ENCODE measurements around the gene HOTAIR. TPM values are rescaled to one million over a fixed set of nuclear protein-coding genes. Genes with fewer than 3 reads are reported as not detected.
A peak's percentile ranks its signal among the peaks of the same experiment; 100 is the strongest.

The HOTAIR gene
- total RNA-seq, 1 donor from 2014 or later = not detected

DNA sequence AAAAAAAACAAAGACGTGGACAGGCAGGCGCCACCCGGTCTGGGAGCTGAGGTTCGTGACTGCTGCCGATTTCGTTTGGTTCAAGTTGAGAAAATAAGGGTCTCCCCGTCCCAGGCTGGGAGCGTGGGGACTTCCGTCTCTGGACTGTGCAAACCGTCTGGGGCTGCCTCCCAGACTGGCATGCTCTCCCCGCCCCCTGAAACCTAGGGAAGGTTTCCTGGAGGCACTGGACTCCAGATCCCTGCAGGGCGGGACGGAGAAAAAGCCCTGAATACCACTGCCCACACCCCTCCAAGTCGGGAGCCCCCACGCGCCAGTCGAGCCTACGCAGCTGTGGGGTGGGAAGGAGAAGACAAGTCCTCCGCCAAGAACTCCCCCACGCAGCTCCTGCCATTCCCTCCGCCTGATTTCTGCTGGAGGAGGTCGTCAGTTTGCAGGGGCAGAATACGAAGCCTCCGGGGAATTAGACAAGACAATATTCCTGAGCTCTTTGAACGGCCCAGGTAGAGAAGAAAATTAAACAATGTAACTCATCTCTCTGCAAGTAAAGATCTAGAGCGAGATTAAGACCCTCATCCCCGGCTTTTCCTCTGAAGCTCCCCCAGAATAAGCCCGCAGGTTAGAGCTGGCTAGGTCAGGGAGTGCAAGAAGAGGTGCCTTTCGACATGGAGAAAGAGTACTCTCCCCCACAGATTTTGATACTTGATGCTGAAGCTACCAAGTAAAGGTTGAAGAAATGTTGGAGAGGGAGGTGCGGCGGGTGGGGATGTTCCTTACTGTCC, 46.5 kb downstream of the HOTAIR start:
- no peaks in the 10 kb centered on the region for H3K79me2 ChIP-seq (ENCODE audit: low read depth)
- TF ChIP-seq EZH2phosphoT487 (IDR thresholded peaks at IDR 0.05) = peak; percentile 83
- TF ChIP-seq EZH2 (IDR thresholded peaks at IDR 0.05) = peak; percentile 84
- TF ChIP-seq, protein P1, sequence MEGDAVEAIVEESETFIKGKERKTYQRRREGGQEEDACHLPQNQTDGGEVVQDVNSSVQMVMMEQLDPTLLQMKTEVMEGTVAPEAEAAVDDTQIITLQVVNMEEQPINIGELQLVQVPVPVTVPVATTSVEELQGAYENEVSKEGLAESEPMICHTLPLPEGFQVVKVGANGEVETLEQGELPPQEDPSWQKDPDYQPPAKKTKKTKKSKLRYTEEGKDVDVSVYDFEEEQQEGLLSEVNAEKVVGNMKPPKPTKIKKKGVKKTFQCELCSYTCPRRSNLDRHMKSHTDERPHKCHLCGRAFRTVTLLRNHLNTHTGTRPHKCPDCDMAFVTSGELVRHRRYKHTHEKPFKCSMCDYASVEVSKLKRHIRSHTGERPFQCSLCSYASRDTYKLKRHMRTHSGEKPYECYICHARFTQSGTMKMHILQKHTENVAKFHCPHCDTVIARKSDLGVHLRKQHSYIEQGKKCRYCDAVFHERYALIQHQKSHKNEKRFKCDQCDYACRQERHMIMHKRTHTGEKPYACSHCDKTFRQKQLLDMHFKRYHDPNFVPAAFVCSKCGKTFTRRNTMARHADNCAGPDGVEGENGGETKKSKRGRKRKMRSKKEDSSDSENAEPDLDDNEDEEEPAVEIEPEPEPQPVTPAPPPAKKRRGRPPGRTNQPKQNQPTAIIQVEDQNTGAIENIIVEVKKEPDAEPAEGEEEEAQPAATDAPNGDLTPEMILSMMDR (IDR thresholded peaks at IDR 0.05) = no peak
- H3K4me3 Mint-ChIP-seq = no peak overlapping the region
- no peaks in the 10 kb centered on the region for H3K9me3 ChIP-seq (ENCODE audit: low read depth)
- peaks cover 7% of the 10 kb centered on the region for H3K9me3 Mint-ChIP-seq
- H3K4me3 ChIP-seq = no peak overlapping the region
- no peak overlapping the region for H2AFZ ChIP-seq (replicated peaks)
- H3K27me3 ChIP-seq = peaks cover 100% of the 10 kb centered on the region
- H3K9ac ChIP-seq = no peak overlapping the region
- H3K27ac ChIP-seq = no peak overlapping the region
- H3K36me3 Mint-ChIP-seq = no peaks in the 10 kb centered on the region
- no peaks in the 10 kb centered on the region for H3F3A ChIP-seq (ENCODE audit: low read depth)
- H3K27ac Mint-ChIP-seq = no peak overlapping the region
- DNase-seq (ENCODE audit: low spot score) = no peak
- no peaks in the 10 kb centered on the region for H3K36me3 ChIP-seq
- H3K4me1 ChIP-seq = no peaks in the 10 kb centered on the region
- H3K27me3 Mint-ChIP-seq (ENCODE audit: insufficient read depth, low read depth) = peaks cover 92% of the 10 kb centered on the region
- H3K4me2 ChIP-seq = no peak overlapping the region
- peaks cover 9% of the 10 kb centered on the region for H4K20me1 ChIP-seq (ENCODE audit: low read depth)
- no peaks in the 10 kb centered on the region for H3K4me1 Mint-ChIP-seq

DNA sequence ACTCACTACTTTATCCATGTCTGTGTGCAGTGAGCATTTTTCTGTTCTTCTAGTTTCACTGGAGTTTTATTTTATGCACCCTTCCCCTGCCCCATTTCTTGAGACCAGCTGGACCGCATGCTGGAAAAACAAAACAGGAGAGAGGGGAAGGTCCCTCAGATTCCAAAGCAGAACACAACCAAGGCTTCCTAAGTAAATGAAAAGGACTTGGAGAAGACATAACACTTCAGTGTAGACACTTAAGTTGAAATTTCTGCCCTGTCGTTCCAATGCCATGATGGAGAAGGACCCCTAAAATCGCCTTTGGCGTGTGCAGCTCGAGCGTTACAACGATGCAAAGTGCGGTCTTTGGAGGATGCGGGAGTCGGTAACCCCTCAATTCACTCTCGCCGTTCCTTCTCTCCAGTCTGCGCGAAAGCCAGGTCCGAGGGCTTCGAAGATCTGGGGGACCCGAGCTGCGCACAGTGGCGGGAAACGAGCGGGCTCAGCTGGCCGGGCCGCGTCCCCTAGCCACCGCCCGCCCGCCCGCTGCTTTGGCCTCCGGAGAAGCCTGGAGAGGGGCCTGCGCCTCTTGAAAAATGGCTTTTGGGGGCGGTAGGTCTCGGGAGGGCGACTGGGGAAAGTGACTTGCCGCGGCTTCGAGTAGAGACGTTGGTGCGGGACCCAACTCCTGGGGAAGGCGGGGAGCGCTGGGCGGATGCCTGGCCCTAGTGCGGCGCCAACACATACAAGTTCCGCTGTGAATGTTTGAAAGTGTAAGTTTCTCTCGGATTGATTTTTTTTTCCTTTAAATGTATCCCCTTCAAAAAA, 47.3 kb downstream of the HOTAIR start:
- Mint-ChIP-seq H3K36me3 (no peaks in the 10 kb centered on the region), H3K27me3 (ENCODE audit: insufficient read depth, low read depth) (peaks cover 91% of the 10 kb centered on the region), H3K4me3 (no peak overlapping the region), H3K9me3 (peaks cover 7% of the 10 kb centered on the region), H3K27ac (no peak overlapping the region), H3K4me1 (no peaks in the 10 kb centered on the region)
- peak; percentile 99 for TF ChIP-seq EZH2 (IDR thresholded peaks at IDR 0.05)
- TF ChIP-seq, protein P1 (IDR thresholded peaks at IDR 0.05) = no peak
- TF ChIP-seq EZH2phosphoT487 (IDR thresholded peaks at IDR 0.05) = peak; percentile 98
- peaks cover 100% of the 10 kb centered on the region for H3K27me3 ChIP-seq
- no peak overlapping the region for H2AFZ ChIP-seq (replicated peaks)
- H3K27ac ChIP-seq = no peak overlapping the region
- H3K9ac ChIP-seq = no peak overlapping the region
- H3K79me2 ChIP-seq (ENCODE audit: low read depth) = no peaks in the 10 kb centered on the region
- no peak overlapping the region for H3K4me3 ChIP-seq
- DNase-seq (ENCODE audit: low spot score) = no peak
- no peaks in the 10 kb centered on the region for H3K9me3 ChIP-seq (ENCODE audit: low read depth)
- H3K36me3 ChIP-seq = no peaks in the 10 kb centered on the region
- no peaks in the 10 kb centered on the region for H3F3A ChIP-seq (ENCODE audit: low read depth)
- peaks cover 9% of the 10 kb centered on the region for H4K20me1 ChIP-seq (ENCODE audit: low read depth)
- no peaks in the 10 kb centered on the region for H3K4me1 ChIP-seq
- no peak overlapping the region for H3K4me2 ChIP-seq

DNA sequence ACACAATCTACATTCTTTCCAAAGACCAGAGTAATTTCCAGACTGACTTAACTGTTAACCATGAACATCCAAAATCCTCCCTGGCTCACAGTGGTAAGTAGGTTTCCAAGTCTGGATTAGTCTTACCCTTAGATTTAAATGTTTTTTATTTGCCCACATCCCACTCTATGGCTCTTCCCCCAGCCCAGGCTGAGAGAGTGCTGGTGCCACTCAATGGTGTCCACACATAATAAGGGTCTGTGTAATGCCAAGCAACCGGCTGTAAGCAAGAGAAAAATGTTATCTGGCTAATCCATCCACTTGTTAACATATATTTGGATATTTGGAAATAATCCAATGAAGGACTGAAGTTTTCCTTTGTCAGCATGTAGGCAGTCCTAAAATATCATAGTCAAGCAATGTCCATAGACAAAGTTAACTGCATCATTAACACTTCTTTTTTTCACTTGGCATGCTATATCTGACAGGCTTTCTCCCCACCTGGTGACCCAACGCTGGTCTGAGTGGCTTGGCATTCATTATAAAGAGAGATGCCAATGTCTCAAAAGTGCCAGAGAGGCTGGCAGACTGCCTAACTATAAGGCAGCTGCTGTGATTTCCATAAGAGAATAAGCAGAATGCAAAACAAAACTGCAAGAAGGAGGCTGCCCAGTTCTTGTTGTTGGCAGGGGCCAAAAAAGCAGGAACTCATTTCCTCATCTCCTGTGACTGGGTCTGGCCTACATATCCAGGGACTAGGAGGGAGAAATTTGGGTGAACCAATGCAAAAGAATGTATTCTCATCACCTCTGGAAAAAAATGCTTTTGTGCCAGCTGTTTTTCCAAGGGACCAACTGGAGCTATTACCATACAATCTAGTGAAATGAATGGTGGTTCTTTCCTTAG, 50.0 kb downstream of the HOTAIR start:
- no peak overlapping the region for H3K27ac Mint-ChIP-seq
- H3K79me2 ChIP-seq (ENCODE audit: low read depth) = no peaks in the 10 kb centered on the region
- no peaks in the 10 kb centered on the region for H3K4me1 Mint-ChIP-seq
- peaks cover 7% of the 10 kb centered on the region for H3K9me3 Mint-ChIP-seq
- H3K27ac ChIP-seq = no peak overlapping the region
- peaks cover 100% of the 10 kb centered on the region for H3K27me3 ChIP-seq
- no peaks in the 10 kb centered on the region for H3F3A ChIP-seq (ENCODE audit: low read depth)
- H3K4me3 ChIP-seq = no peak overlapping the region
- H4K20me1 ChIP-seq (ENCODE audit: low read depth) = peaks cover 9% of the 10 kb centered on the region
- TF ChIP-seq EZH2 (IDR thresholded peaks at IDR 0.05) = no peak
- no peak for TF ChIP-seq EZH2phosphoT487 (IDR thresholded peaks at IDR 0.05)
- TF ChIP-seq, protein P1 (IDR thresholded peaks at IDR 0.05) = no peak
- no peak overlapping the region for H3K9ac ChIP-seq
- DNase-seq (ENCODE audit: low spot score) = no peak
- H2AFZ ChIP-seq (replicated peaks) = no peak overlapping the region
- no peaks in the 10 kb centered on the region for H3K4me1 ChIP-seq
- H3K36me3 ChIP-seq = no peaks in the 10 kb centered on the region
- H3K9me3 ChIP-seq (ENCODE audit: low read depth) = no peaks in the 10 kb centered on the region
- peaks cover 77% of the 10 kb centered on the region for H3K27me3 Mint-ChIP-seq (ENCODE audit: insufficient read depth, low read depth)
- H3K36me3 Mint-ChIP-seq = no peaks in the 10 kb centered on the region
- H3K4me2 ChIP-seq = no peak overlapping the region
- no peak overlapping the region for H3K4me3 Mint-ChIP-seq

Data from neural progenitor cell (in vitro differentiated cells).